Upper lobe of left lung (tissue), 6 donors: Measurements from ENCODE around the gene TJP2. TPM values are rescaled to one million over a fixed set of nuclear protein-coding genes. Genes with fewer than 3 reads are reported as not detected.

Experiments
- ATAC-seq, 2 donors: fragments of 200-7000 bp; cut with Tn5 transposase; one replicate each; pipeline ENCODE4 v1.9.1; 2022; ENCODE audit warnings: mild to moderate bottlenecking in 2 of 2, moderate library complexity in 2 of 2; ENCODE audit not compliant: low FRiP score in 2 of 2
- DNase-seq, 2 donors: peaks; one replicate each; pipeline ENCODE4 v3.0.0-alpha.2; 2019 to 2020
- H3K27ac ChIP-seq, 4 donors: fragments of 200-600 bp; sonication (generic); one replicate each; pipeline ENCODE4 v1.5.1; 2016 to 2019
- H3K27me3 ChIP-seq, 4 donors: fragments of 200-600 bp; sonication (generic); one replicate each; pipeline ENCODE4 v1.5.1; 2017 to 2019
- H3K36me3 ChIP-seq, 4 donors: fragments of 200-600 bp; sonication (generic); one replicate each; pipeline ENCODE4 v1.5.1; 2016 to 2019
- H3K4me1 ChIP-seq, 4 donors: fragments of 200-600 bp; sonication (generic); one replicate each; pipeline ENCODE4 v1.5.1; 2018 to 2019
- H3K4me3 ChIP-seq, 4 donors: fragments of 200-600 bp; sonication (generic); one replicate each; pipeline ENCODE4 v1.5.1; 2017 to 2019; ENCODE audit warnings: mild to moderate bottlenecking in 2 of 4, moderate library complexity in 1 of 4
- H3K9me3 ChIP-seq, 4 donors: fragments of 200-600 bp; sonication (generic); one replicate each; pipeline ENCODE4 v1.5.1; 2018 to 2019
- EP300 ChIP-seq, 4 donors: sonication (generic); formaldehyde crosslinking; IDR thresholded peaks; one replicate each; pipeline ENCODE4 v1.5.1; 2017; ENCODE audit warnings: antibody characterized with exemption in 4 of 4, control low read depth in 2 of 4
- POLR2A ChIP-seq, 4 donors: fragments of 450-650 bp; IDR thresholded peaks; one replicate each; pipeline ENCODE4 v1.5.1; 2016 to 2017; ENCODE audit warnings: antibody characterized with exemption in 4 of 4, mild to moderate bottlenecking in 2 of 4
- POLR2AphosphoS5 ChIP-seq, 2 donors: sonication (generic); formaldehyde crosslinking; IDR thresholded peaks; one replicate each; pipeline ENCODE4 v1.5.1; 2017; ENCODE audit warnings: antibody characterized with exemption in 2 of 2
- WGBS, 2 donors: methylation state at CpG; one replicate each; pipeline ENCODE4 v1.1.5; 2017 to 2018; 5-methylcytosine and 5-hydroxymethylcytosine counted together
- total RNA-seq, 6 donors: library from RNA; depleted of rRNA in 4 of 6; stranded (reverse); fragments of >200 nt in 4 of 6; gene quantifications; one replicate each; pipeline versions ENCODE4 v1.1.0 to v1.2.1, GENCODE V29; 2016 to 2021
- TF ChIP-seq, protein P1 (sequence below), 6 experiments: fragments of 450-650 bp in 4 of 6; fragments of 200-600 bp in 2 of 6; sonication (generic) in 2 of 6; IDR thresholded peaks; one replicate each; pipeline ENCODE4 v1.5.1; 2016 to 2019; ENCODE audit warnings: antibody characterized with exemption in 6 of 6
- donor health status: DM: no; HTN: no; CAD: no; lungs with moderate emphysema.
- donor health status: DM: no; HTN: yes; CAD: no; lungs with severe emphysema.

Gene TJP2
- total RNA-seq, 6 donors from 2014 or later, result 98.3 to 270 (median 185) TPM

- Histone ChIP-seq H3K27me3 (no peaks in the 10 kb centered on the region), H3K4me1 (peaks cover 5 to 15% (median 9%) of the 10 kb centered on the region in 4 donors), H3K36me3 (no peaks in the 10 kb centered on the region), H3K27ac (peak overlapping the region in 1 of 4 donors; percentile 3), H3K4me3 (no peak overlapping the region), H3K9me3 (no peaks in the 10 kb centered on the region)
- DNase-seq (no peak), ATAC-seq (no peak)
- no peak for TF ChIP-seq POLR2AphosphoS5 (IDR thresholded peaks at IDR 0.05)
- TF ChIP-seq EP300 (IDR thresholded peaks at IDR 0.05), result no peak
- TF ChIP-seq, protein P1, sequence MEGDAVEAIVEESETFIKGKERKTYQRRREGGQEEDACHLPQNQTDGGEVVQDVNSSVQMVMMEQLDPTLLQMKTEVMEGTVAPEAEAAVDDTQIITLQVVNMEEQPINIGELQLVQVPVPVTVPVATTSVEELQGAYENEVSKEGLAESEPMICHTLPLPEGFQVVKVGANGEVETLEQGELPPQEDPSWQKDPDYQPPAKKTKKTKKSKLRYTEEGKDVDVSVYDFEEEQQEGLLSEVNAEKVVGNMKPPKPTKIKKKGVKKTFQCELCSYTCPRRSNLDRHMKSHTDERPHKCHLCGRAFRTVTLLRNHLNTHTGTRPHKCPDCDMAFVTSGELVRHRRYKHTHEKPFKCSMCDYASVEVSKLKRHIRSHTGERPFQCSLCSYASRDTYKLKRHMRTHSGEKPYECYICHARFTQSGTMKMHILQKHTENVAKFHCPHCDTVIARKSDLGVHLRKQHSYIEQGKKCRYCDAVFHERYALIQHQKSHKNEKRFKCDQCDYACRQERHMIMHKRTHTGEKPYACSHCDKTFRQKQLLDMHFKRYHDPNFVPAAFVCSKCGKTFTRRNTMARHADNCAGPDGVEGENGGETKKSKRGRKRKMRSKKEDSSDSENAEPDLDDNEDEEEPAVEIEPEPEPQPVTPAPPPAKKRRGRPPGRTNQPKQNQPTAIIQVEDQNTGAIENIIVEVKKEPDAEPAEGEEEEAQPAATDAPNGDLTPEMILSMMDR (IDR thresholded peaks at IDR 0.05), result no peak
- 88 to 92% methylated on average over 5 of the region's 5 CpGs for WGBS, 2 donors
Measured at GRCh38 chr9:69141851-69142250, 32.2 kb upstream of the TJP2 start.

DNA sequence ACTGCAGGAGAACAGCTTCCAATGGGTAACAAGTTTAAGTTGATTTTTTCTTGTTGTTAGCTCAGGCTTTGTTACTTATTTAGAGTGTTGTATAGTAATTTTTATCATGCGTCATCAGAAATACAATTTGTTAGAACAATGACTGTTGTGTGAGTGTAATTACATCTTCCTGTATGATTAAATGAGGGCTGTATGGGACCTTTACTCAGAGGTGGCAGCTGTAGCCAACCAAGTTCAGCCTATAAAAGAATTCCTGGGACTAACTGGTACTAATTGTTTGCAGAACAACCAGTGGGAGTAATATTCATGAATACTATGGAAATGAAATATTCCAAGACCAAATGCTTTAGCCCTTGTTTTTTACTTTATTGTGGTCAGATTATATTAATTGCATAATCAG lies 30.8 kb upstream of the TJP2 start:
- no peaks in the 10 kb centered on the region for H3K9me3 ChIP-seq
- no peaks in the 10 kb centered on the region for H3K27me3 ChIP-seq
- H3K36me3 ChIP-seq, result no peaks in the 10 kb centered on the region
- H3K27ac ChIP-seq, result no peak overlapping the region
- WGBS, 2 donors, result 43 to 74% methylated on average over 1 of the region's 1 CpG
- no peak for DNase-seq
- ATAC-seq, result no peak
- peaks cover 5 to 15% (median 9%) of the 10 kb centered on the region in 4 donors for H3K4me1 ChIP-seq
- no peak overlapping the region for H3K4me3 ChIP-seq
- TF ChIP-seq, protein P1 (IDR thresholded peaks at IDR 0.05), result no peak
- TF ChIP-seq EP300 (IDR thresholded peaks at IDR 0.05) (no peak), POLR2A (IDR thresholded peaks at IDR 0.05) (no peak), POLR2AphosphoS5 (IDR thresholded peaks at IDR 0.05) (no peak)

DNA sequence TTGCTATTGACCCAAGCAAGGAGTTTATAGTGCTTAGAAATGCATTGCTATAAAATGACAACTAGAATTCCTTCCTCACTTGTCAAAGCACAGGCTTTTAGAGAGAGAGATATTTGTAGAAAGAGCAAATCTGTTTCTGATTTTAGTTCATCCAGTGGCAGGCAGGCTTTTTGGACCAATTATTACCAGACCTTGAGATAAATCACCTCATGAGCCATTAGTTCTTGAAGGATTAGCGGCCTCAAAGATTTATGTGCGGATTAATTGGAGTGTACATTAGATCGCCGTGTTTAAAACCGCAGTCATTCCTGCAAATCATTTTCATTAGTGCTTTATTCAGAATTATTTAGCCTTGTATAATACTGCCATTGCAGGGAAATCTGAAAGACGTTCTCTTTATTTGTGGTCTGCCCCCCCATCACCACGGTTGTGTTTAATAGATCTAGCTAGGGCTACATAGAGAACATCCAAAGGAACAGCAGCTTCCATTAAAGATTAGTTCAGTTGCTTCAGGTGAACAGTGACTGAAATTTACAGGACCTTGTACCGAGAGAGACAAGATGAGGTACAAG lies 28.8 kb upstream of the TJP2 start:
- ATAC-seq (no peak), DNase-seq (no peak)
- no peaks in the 10 kb centered on the region for H3K27me3 ChIP-seq
- no peaks in the 10 kb centered on the region for H3K36me3 ChIP-seq
- no peak overlapping the region for H3K27ac ChIP-seq
- peaks cover 16 to 25% (median 22%) of the 10 kb centered on the region in 4 donors for H3K4me1 ChIP-seq
- TF ChIP-seq, protein P1 (IDR thresholded peaks at IDR 0.05), result no peak
- TF ChIP-seq POLR2A (IDR thresholded peaks at IDR 0.05), result no peak
- no peak for TF ChIP-seq POLR2AphosphoS5 (IDR thresholded peaks at IDR 0.05)
- TF ChIP-seq EP300 (IDR thresholded peaks at IDR 0.05), result no peak
- H3K4me3 ChIP-seq, result no peak overlapping the region
- H3K9me3 ChIP-seq, result no peaks in the 10 kb centered on the region
- WGBS, 2 donors, result 94 to 95% methylated on average over 8 of the region's 8 CpGs

DNA sequence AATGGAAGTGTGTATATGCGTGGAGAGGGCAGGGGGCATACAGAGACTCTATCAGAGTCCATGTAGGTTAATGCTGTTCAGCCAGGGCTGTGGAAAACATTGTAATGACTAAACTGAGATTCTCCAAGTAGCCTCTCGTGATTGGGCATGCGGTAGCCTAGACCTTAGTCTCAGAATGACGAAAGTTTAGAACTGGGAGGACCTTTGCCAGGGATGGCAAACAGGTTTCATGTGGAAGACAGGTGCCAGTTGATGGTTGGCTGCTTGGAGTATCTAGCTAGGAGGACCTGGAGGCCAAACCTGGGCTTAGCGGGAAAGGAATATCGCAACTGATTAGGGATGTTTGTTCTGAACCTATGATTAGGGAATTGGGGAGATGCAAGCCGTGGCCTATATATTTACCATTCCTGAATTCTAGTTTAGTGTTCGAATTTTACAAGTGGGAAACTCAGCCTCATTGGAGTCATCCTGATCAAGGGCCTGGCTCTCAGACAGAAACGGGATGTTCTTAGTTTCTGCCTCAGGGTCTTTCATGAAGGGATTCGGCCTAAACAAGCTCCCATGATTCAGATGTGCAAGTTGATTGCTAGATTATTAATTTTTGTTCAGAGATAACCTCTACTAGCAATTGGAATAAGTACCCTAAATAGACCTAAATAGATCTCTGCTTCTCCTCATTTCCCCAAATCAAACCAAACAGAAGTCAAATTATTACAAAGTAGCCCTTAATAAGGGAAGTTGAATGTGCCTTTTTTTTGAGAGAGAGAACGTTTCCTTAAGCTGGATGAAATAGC lies 26.8 kb upstream of the TJP2 start:
- Histone ChIP-seq H3K9me3 (no peaks in the 10 kb centered on the region), H3K4me3 (no peak overlapping the region), H3K36me3 (peaks cover 0 to 2% (median 0%) of the 10 kb centered on the region in 4 donors), H3K27me3 (no peaks in the 10 kb centered on the region), H3K4me1 (peaks cover 14 to 24% (median 21%) of the 10 kb centered on the region in 4 donors), H3K27ac (no peak overlapping the region)
- DNase-seq (no peak), ATAC-seq (no peak)
- WGBS, 2 donors, result 92 to 96% methylated on average over 11 of the region's 11 CpGs
- no peak for TF ChIP-seq POLR2AphosphoS5 (IDR thresholded peaks at IDR 0.05)
- no peak for TF ChIP-seq POLR2A (IDR thresholded peaks at IDR 0.05)
- no peak for TF ChIP-seq EP300 (IDR thresholded peaks at IDR 0.05)
- TF ChIP-seq, protein P1 (IDR thresholded peaks at IDR 0.05), result no peak
